Fibroblast of lung (primary cell): ENCODE data around the gene MMP20.

Experiments
- CTCF ChIP-seq, 2 donors: IDR thresholded peaks in 1 of 2; conservative IDR thresholded peaks in 1 of 2; 1 replicate in 1 of 2; 2 replicates in 1 of 2; pipeline ENCODE4 v1.5.1; 2011 to 2012; ENCODE audit warnings: low read length in 2 of 2, control low read depth in 1 of 2, inconsistent platforms in 1 of 2, low read depth in 1 of 2, mild to moderate bottlenecking in 1 of 2
- EZH2 ChIP-seq: IDR thresholded peaks from 2 replicates; pipeline ENCODE4 v1.5.1; 2012; ENCODE audit warnings: low read length, control low read depth, mild to moderate bottlenecking; ENCODE audit errors: missing control alignments

GRCh38 chr11:102573851-102574250 is 51.3 kb downstream of the MMP20 start:
- no peak for TF ChIP-seq CTCF (conservative IDR thresholded peaks at IDR 0.05 in 1 of 2, IDR thresholded peaks at IDR 0.05 in 1 of 2; ENCODE audit: low read depth in 1 of 2, low read length in 2 of 2)
- no peak for TF ChIP-seq EZH2
